HEK293T (cell line): ENCODE measurements around the gene CRYBB1.

Experiments
- ARNT ChIP-seq: fragments of 450-650 bp; IDR thresholded peaks from 2 replicates; pipeline ENCODE4 v1.6.1; 2017; ENCODE audit warnings: mild to moderate bottlenecking
- BHLHE40 ChIP-seq: fragments of 450-650 bp; IDR thresholded peaks from 2 replicates; pipeline ENCODE4 v1.6.1; 2016; ENCODE audit warnings: mild to moderate bottlenecking, moderate library complexity, borderline replicate concordance
- CTBP1 ChIP-seq: fragments of 450-650 bp; IDR thresholded peaks from 2 replicates; pipeline ENCODE4 v1.6.1; 2016; ENCODE audit warnings: borderline replicate concordance
- ELF4 ChIP-seq: fragments of 450-650 bp; IDR thresholded peaks from 2 replicates; pipeline ENCODE4 v1.6.1; 2017; ENCODE audit warnings: antibody characterized with exemption
- FOXA1 ChIP-seq: fragments of 450-650 bp; IDR thresholded peaks from 2 replicates; pipeline ENCODE4 v1.6.1; 2016; ENCODE audit warnings: mild to moderate bottlenecking
- FOXK2 ChIP-seq: fragments of 450-650 bp; IDR thresholded peaks from 2 replicates; pipeline ENCODE4 v1.6.1; 2016; ENCODE audit warnings: mild to moderate bottlenecking
- FOXM1 ChIP-seq: fragments of 450-650 bp; IDR thresholded peaks from 2 replicates; pipeline ENCODE4 v1.6.1; 2017; ENCODE audit warnings: mild to moderate bottlenecking, borderline replicate concordance
- HDGF ChIP-seq: fragments of 450-650 bp; IDR thresholded peaks from 2 replicates; pipeline ENCODE4 v1.6.1; 2017; ENCODE audit warnings: antibody characterized with exemption, borderline replicate concordance
- LEF1 ChIP-seq: fragments of 450-650 bp; IDR thresholded peaks from 2 replicates; pipeline ENCODE4 v1.6.1; 2017; ENCODE audit warnings: mild to moderate bottlenecking, borderline replicate concordance
- NFRKB ChIP-seq: fragments of 450-650 bp; IDR thresholded peaks from 2 replicates; pipeline ENCODE4 v1.6.1; 2016; ENCODE audit warnings: mild to moderate bottlenecking, moderate library complexity
- SP1 ChIP-seq: fragments of 450-650 bp; IDR thresholded peaks from 2 replicates; pipeline ENCODE4 v1.6.1; 2017
- SUZ12 ChIP-seq: fragments of 450-650 bp; IDR thresholded peaks from 2 replicates; pipeline ENCODE4 v1.6.1; 2016; ENCODE audit warnings: mild to moderate bottlenecking
- ZNF384 ChIP-seq: fragments of 450-650 bp; IDR thresholded peaks from 2 replicates; pipeline ENCODE4 v1.6.1; 2016
- TF ChIP-seq, protein P1 (sequence below): fragments of 450-650 bp; IDR thresholded peaks from 2 replicates; pipeline ENCODE4 v1.6.1; 2016

DNA sequence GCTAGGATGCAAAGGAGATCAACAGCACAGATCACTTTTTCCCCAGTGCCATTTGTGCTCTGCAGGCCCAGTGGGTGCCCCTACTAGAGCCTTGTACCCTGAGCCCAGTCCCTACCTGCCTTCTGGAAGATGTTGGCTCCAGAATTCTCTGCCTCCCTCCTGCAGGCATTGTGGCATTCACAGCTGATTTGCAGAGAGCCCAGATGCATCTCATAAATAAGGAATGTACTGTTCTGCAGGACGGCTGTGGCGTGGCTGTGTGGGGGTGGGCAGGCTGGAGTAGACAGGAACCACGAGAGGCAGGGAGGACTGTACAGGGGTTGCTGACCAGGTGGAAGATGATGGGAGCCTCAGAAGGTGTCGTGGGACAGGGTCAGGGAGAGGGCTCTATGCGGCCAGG, 28.3 kb upstream of the CRYBB1 start:
- no peak for TF ChIP-seq SUZ12
- no peak for TF ChIP-seq ARNT
- TF ChIP-seq ELF4, result no peak
- TF ChIP-seq CTBP1, result no peak
- TF ChIP-seq NFRKB, result no peak
- no peak for TF ChIP-seq FOXK2
- no peak for TF ChIP-seq HDGF
- TF ChIP-seq LEF1, result no peak
- TF ChIP-seq FOXA1, result no peak
- TF ChIP-seq, protein P1, sequence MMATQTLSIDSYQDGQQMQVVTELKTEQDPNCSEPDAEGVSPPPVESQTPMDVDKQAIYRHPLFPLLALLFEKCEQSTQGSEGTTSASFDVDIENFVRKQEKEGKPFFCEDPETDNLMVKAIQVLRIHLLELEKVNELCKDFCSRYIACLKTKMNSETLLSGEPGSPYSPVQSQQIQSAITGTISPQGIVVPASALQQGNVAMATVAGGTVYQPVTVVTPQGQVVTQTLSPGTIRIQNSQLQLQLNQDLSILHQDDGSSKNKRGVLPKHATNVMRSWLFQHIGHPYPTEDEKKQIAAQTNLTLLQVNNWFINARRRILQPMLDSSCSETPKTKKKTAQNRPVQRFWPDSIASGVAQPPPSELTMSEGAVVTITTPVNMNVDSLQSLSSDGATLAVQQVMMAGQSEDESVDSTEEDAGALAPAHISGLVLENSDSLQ, result no peak
- TF ChIP-seq BHLHE40, result no peak
- TF ChIP-seq ZNF384, result no peak
- no peak for TF ChIP-seq FOXM1
- TF ChIP-seq SP1, result no peak
